ENCODE results near the gene STARD6.

The STARD6 gene

DNA sequence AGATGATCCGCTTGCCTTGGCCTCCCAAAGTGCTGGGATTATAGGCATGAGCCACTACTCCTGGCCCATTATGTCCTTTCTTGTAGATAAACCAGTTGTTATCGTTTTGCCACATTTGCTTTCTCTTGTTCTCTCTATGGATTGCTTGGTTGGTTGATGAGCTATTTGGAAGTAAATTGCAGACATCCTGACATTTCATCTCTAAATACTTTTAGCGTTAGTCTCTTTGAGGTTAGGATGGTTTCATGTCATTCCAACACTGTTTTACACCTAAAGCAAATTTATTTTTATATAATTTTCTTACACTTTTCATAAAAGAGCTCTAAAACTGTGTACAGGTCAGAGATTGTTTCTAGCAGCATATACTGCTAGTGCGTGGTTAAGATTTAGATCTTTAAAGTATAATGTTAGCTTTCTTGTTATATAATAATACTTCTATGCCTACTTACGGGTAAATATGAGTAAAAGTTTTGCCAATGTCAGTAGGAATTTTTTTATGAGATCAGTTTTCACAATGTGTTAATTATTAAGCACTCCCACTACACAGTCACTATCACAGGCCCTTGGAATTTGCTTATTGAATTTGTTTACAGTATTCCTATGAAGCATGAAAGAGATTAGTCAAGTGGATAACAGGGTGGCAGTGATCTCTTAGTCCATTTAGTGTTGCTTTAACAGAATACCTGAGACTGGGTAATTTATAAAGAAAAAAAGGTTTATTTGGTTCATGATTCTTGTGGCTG, 78.0 kb downstream of the STARD6 start:
- H3K4me3 ChIP-seq (ENCODE audit: low read depth, low read length, poor library complexity, severe bottlenecking) = no peak overlapping the region
- H3K9ac ChIP-seq (ENCODE audit: low read length) = no peak overlapping the region
- H3K4me2 ChIP-seq (ENCODE audit: low read length) = no peak overlapping the region
- no peak overlapping the region for H3K27ac ChIP-seq (ENCODE audit: low read depth, low read length, poor library complexity, severe bottlenecking)
- no peak for TF ChIP-seq EZH2 (IDR thresholded peaks at IDR 0.05; ENCODE audit: borderline replicate concordance, low read length)
- TF ChIP-seq, protein P1, sequence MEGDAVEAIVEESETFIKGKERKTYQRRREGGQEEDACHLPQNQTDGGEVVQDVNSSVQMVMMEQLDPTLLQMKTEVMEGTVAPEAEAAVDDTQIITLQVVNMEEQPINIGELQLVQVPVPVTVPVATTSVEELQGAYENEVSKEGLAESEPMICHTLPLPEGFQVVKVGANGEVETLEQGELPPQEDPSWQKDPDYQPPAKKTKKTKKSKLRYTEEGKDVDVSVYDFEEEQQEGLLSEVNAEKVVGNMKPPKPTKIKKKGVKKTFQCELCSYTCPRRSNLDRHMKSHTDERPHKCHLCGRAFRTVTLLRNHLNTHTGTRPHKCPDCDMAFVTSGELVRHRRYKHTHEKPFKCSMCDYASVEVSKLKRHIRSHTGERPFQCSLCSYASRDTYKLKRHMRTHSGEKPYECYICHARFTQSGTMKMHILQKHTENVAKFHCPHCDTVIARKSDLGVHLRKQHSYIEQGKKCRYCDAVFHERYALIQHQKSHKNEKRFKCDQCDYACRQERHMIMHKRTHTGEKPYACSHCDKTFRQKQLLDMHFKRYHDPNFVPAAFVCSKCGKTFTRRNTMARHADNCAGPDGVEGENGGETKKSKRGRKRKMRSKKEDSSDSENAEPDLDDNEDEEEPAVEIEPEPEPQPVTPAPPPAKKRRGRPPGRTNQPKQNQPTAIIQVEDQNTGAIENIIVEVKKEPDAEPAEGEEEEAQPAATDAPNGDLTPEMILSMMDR (IDR thresholded peaks at IDR 0.05; ENCODE audit: low read length) = no peak
- no peaks in the 10 kb centered on the region for H3K27me3 ChIP-seq (ENCODE audit: insufficient read depth, low read length)
- H3K9me2 ChIP-seq (ENCODE audit: low read depth, low read length) = no peaks in the 10 kb centered on the region
- 0 out of 2 replicates have a peak, but pooled peaks cover 3% of the 10 kb centered on the region for H3K9me3 ChIP-seq (ENCODE audit: low read length)
- no peaks in the 10 kb centered on the region for H4K20me1 ChIP-seq (ENCODE audit: insufficient read depth, low read length)
- H3K4me1 ChIP-seq (ENCODE audit: insufficient read depth, low read length, severe bottlenecking) = no peaks in the 10 kb centered on the region
- H3F3A ChIP-seq (ENCODE audit: insufficient read depth, low read length) = no peaks in the 10 kb centered on the region
- H2AFZ ChIP-seq (ENCODE audit: low read length) = no peak overlapping the region
- H3K36me3 ChIP-seq (ENCODE audit: insufficient read depth, low read length) = peaks cover 60% of the 10 kb centered on the region
- H3K79me2 ChIP-seq (ENCODE audit: insufficient read depth, low read length) = no peaks in the 10 kb centered on the region

DNA sequence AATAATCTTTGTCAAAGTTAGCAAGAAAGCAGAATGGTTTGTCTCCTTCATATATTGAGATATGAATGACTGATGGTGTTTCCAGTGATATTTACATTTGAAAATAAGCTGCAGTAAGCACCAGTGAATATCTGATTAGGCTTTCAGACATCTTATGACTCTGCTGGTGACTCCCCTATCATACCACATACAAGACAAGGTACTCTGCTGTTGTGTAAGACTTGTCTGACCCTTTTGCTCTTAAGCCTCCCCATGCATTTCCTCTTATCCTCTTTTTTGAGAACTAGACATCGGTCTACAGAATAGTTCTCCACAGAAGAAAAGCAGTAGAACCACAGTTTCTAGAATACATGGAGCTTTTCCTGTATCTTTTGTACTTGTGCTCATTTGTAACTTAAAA, 79.0 kb downstream of the STARD6 start:
- Histone ChIP-seq H3K27ac (ENCODE audit: low read depth, low read length, poor library complexity, severe bottlenecking) (no peak overlapping the region), H3K9me3 (ENCODE audit: low read length) (0 out of 2 replicates have a peak, but pooled peaks cover 3% of the 10 kb centered on the region), H3K4me3 (ENCODE audit: low read depth, low read length, poor library complexity, severe bottlenecking) (no peak overlapping the region), H3K4me1 (ENCODE audit: insufficient read depth, low read length, severe bottlenecking) (no peaks in the 10 kb centered on the region), H3F3A (ENCODE audit: insufficient read depth, low read length) (no peaks in the 10 kb centered on the region), H3K79me2 (ENCODE audit: insufficient read depth, low read length) (no peaks in the 10 kb centered on the region), H4K20me1 (ENCODE audit: insufficient read depth, low read length) (no peaks in the 10 kb centered on the region), H3K36me3 (ENCODE audit: insufficient read depth, low read length) (peaks cover 51% of the 10 kb centered on the region), H2AFZ (ENCODE audit: low read length) (no peak overlapping the region), H3K27me3 (ENCODE audit: insufficient read depth, low read length) (no peaks in the 10 kb centered on the region), H3K4me2 (ENCODE audit: low read length) (no peak overlapping the region), H3K9me2 (ENCODE audit: low read depth, low read length) (no peaks in the 10 kb centered on the region), H3K9ac (ENCODE audit: low read length) (no peak overlapping the region)
- TF ChIP-seq, protein P1 (IDR thresholded peaks at IDR 0.05; ENCODE audit: low read length) = no peak
- no peak for TF ChIP-seq EZH2 (IDR thresholded peaks at IDR 0.05; ENCODE audit: borderline replicate concordance, low read length)

DNA sequence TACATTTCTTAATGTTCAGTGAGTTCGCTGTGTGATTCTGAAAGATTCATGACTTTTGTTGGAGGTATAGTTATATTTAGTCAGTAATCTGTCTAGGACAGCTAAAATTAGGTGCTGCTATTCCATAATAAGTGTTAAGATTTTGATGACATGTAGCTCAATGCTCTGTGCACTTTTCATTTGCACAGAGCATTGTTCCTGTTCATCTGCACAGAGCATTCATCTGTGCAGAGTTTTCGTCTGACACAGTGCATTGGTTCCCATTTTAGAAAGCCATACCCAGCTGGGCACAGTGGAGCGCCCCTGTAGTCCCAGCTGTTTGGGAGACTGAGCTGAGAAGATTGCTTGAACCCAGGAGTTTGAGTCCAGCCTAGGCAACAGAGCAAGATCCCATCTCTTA, 79.8 kb downstream of the STARD6 start:
- Histone ChIP-seq H3F3A (ENCODE audit: insufficient read depth, low read length) (no peaks in the 10 kb centered on the region), H4K20me1 (ENCODE audit: insufficient read depth, low read length) (no peaks in the 10 kb centered on the region)
- no peak for TF ChIP-seq EZH2 (IDR thresholded peaks at IDR 0.05; ENCODE audit: borderline replicate concordance, low read length)
- TF ChIP-seq, protein P1 (IDR thresholded peaks at IDR 0.05; ENCODE audit: low read length) = no peak

More for the DNA sequence above, 79.8 kb downstream of the STARD6 start:
- Histone ChIP-seq H3K27ac (ENCODE audit: low read depth, low read length, poor library complexity, severe bottlenecking) (no peak overlapping the region), H3K27me3 (ENCODE audit: insufficient read depth, low read length) (no peaks in the 10 kb centered on the region), H3K79me2 (ENCODE audit: insufficient read depth, low read length) (no peaks in the 10 kb centered on the region), H3K9ac (ENCODE audit: low read length) (no peak overlapping the region), H2AFZ (ENCODE audit: low read length) (no peak overlapping the region), H3K4me1 (ENCODE audit: insufficient read depth, low read length, severe bottlenecking) (no peaks in the 10 kb centered on the region), H3K9me3 (ENCODE audit: low read length) (0 out of 2 replicates have a peak, but pooled peaks cover 3% of the 10 kb centered on the region), H3K4me2 (ENCODE audit: low read length) (no peak overlapping the region), H3K36me3 (ENCODE audit: insufficient read depth, low read length) (peaks cover 47% of the 10 kb centered on the region), H3K9me2 (ENCODE audit: low read depth, low read length) (no peaks in the 10 kb centered on the region), H3K4me3 (ENCODE audit: low read depth, low read length, poor library complexity, severe bottlenecking) (no peak overlapping the region)

All from OCI-LY1 (cell line).